Right hindlimb (tissue), 1 donor: ENCODE measurements around the gene KIF23.
"Not testable (repeated sequence)": the region's sequence is repeated elsewhere in the genome, so short reads cannot be mapped to it uniquely, and the experiment has no call there.

Experiments used
- DNase-seq: peaks from one replicate; pipeline ENCODE4 v3.0.0-alpha.2; 2018

KIF23 gene

DNA sequence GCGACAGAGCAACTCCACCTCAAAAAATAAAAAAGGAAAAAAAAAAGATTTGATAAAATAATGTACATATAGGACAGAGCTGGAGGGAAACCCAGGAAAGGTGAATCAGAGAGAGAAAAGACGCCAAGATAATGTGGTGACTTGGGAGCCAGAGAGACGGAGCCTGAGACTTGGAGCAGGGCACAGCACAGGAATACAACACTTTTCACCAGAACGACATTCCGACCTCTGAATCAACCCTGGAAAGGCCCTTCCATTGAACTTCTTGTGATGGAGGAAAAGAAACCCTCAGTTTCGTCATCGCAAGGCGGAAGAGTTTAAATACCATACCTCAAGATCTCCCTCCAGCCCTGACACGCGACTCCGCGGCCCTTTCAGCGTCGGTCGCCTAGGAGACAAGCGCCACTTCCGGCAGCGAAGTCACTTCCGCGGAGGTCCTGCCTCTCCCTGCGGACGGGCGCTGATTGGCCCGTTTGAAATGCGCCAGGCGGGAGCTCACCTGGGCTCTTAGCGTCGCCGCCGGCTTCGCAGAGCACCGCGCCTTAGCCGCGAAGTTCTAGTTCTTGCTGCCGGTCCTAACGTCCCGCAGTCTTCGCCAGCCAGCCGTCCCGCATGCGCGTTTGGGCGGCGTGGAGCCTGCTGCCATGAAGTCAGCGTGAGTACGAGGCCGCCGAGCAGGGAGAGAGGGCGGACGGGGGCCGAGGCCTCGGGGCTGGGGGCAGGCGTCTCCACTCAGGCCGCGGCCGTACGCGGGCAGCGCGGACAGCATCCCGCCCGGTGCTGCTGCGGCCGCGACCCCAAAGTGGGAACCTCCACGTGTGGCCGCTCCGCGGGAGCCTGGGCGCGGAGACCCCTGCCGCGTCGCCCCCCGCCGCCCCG lies at the start of gene KIF23:
TSS of gene KIF23 (plus strand) at position 528 of the 879 bp plus-strand sequence. CDS start at position 645, 117 bp downstream.
- DNase-seq: peak; percentile 95

DNA sequence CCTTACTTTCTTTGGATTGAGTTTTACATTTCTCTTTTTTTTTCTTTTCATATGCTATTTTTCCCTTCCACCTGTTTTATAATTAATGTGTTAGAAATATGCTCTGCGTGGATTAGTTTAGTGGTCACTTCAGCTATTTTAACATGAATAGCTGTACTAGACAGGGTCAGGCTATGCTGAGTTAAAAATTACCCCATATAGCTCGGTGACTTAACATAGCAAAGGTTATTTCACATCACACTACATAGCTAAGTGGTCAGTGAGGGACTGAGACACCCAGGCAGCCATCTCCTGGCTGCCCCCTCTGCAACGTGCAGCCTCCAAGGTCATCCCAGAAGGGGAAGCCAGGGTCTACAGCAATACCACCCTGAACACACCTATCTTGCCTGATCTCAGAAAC lies 46.9 kb upstream of the KIF23 start:
- no peak for DNase-seq

DNA sequence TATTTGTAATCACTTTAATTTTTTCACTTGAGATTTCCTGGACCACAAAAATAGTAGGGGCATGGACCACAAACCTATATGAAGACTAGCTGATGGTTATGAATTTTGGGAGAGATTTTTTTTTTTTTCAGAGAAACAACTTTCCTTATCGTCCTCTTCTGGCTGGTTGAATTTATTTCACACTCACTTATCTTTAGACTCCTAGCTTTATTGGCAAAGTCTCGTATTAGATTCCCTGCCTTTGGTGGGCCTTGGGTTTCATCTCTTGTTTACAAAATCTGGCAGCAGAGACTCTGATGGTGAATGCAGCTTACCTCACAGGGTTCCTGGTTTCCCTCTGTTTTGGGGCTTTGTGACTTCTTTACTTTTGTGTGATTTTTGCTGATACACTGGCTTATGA lies 44.5 kb upstream of the KIF23 start:
- no peak for DNase-seq

DNA sequence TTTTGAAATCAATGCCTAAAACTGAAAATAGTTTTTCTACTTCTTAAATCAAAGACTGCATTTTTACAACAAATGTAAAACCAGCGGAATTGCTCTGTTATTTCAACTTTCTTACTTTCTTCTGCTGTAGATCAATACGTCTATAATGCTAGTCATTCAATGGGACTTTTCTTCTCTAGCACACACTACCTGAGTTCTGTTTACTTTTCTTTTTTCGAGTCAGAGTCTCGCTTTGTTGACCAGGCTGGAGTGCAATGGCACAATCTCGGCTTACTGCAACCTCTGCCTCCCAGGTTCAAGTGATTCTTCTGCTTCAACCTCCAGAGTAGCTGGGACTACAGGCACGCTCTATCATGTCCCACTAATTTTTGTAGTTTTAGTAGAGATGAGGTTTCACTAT lies 40.7 kb upstream of the KIF23 start:
- DNase-seq: no peak

DNA sequence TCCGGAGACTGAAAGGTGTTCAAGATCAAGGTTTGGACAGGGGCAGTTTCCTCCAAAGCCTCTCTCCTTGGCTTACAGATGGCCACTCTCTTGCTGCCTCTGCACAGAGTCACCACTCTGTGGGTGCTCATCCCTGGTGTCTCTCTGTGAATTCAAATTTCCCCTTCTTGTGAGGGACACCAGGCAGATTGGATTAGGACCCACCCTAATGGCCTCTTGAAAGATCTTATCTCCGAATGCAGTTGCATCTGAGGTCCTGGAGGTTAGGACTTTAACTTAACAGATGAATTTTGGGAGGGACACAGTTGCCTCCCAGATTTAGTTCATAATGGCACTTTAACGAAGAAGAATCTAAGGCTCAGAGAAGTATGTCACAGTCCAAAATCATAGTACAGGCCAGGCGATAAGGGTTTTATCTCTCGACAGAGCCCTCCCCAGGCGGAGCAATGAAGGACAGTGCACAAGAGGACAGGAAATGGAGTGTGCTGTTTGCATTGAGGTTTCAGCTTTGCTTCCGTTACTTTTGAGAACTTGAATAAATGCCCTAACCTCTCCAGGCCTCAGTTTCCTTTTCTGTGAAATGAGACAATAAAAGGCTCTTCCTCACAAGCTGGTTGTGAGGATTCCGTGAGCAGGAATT lies 38.9 kb upstream of the KIF23 start:
- DNase-seq: no peak

DNA sequence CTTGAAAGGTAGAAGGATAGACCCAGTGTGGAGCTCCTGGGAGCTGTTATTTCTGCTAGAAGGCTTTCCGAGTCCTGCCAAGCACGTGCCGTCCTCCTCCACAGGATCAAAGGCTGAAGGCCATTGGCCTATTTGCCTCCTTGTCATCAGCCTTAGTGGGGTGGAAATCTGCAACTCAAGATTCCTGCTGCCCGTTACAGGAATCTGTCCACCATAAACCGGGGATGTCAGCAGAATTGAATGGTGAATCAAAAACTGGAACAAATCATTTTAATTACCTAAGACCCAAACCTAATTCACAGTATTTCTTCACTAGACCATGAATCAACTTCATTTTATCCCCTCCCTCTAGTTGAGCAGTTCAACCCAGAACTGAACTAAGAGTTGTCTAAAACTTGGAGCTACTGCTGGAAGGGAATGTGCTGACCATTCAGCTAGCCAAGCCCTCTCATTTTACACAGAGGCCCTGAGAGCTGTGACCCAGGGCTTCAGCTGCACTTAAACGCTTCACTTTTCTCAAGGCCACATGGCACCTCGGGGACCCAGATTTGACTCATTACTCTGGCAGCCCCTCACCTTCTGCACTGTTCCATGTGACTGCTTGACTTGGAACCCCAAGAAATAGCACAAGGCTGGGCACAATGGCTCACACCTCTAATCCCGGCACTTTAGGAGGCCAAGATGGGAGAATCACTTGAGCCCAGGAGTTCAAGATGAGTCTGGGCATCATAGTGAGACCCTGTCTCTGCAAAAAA lies 36.8 kb upstream of the KIF23 start:
- DNase-seq: no peak

DNA sequence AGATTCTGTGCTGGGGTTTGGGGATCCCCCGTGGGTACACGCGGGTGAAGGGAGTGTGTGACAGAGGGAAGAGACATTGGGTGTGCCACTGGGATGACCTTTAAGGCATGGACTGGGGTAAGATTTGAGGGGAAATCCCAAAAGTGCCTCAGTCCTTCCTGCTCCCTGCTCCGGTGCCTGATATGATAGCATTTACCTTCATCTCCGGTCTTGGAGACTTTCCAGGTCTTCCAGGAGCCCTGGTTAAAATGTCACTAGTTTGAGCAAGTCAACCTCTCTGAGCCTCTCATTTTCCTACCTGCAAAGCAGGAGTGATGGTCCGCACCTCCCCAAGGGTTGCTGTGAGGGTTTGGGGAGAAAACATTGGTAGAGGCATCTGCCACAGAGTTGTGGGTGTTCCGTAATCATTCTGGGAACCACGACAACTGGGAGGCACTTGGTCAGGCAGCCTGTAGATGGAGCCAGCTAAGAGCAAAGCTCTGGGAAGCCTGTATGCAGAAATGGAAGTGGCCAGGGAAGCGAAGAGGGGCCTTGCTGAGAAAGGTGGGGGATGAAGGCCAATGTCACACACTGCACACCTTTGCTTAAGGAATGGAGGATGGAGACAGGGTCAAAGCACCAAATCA lies 33.9 kb upstream of the KIF23 start:
- no peak for DNase-seq

DNA sequence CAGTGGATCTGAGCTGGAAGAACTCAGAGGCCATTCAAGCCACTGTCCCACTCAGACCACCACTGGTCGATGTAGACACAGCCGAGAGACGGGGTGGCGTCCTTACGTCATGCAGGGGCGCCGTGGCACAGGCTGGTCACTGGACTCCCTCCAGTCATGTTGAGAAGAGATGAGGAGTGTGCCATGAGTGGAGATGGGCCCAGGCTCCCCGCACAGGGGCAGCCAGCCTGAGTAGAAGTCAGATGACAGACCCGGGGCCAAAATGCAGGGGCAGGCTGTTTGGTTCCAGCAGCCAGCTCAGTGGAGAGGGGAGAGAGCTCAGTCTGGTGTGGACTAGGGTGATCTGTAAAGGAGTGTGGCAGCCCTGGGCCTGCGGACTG lies 33.4 kb upstream of the KIF23 start:
- no peak for DNase-seq

DNA sequence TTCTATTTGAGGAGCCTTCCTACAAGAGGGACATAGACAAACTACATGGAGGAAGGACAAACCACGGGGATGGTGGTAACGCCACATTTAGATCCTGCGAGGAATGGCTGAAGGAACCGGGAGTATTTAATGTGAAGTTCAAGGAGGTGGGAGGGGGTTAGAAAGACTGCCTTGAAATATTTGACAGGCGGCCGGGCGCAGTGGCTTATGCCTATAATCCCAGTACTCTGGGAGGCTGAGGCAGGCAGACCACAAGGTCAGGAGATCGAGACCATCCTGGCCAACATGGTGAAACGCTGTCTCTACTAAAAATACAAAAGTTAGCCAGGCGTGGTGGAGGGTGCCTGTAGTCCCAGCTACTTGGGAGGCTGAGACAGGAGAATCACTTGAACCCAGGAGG lies 32.0 kb upstream of the KIF23 start:
- DNase-seq: not testable (repeated sequence)

DNA sequence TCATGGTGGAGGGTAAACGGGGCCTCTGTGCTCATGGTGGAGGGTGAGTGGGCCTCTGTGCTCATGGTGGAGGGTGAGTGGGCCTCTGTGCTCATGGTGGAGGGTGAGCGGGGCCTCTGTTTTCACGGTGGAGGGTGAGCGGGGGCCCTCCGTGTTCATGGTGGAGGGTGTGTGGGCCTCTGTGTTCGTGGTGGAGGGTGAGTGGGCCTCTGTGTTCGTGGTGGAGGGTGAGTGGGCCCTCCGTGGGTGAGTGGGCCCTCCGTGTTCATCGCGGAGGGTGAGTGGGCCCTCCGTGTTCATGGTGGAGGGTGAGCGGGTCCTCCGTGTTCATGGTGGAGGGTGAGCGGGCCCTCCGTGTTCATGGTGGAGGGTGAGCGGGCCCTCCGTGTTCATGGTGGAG lies 30.1 kb upstream of the KIF23 start:
- DNase-seq: not testable (repeated sequence)

DNA sequence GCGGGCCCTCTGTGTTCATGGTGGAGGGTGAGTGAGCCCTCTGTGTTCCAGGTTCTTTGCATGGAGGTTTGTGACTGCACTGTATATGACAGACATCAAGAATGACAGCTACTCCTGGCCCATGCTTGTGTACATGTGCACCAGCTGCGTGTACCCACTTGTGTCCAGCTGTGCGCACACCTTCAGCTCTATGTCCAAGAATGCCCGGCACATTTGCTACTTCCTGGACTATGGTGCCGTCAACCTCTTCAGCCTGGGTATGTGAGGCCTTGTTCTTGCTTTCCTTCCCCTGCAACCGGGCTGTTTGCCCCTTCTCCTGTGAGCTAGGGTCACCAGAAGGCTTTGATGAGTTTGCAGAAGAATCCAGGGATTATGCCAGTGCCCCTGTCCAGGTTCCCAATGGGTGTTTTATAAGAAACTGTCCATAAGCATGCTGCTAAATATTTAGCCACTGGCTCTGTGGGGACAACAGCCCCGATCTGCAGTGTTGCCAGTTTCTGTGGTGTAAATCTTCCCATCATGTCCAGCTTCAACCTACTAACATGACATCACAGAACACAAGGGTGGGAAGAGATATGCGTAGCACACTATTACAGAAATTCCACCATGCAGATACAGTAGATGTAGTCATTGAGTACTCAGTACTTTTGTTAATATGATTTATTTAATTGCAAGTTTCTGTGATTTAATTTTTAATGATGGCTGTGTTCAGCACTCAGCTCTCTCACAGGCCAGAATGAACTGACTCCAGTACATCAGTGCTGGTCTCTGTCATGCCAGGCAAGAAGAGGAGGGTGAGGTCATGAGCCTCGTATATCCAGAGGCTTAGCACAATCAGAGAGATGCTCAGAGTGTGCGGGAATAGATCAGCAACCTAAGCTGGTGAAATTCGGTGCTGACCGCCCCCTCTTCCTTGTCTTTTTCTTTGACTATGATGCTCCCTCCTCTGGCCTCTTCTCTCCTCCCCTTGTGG lies 29.2 kb upstream of the KIF23 start:
- no peak for DNase-seq

DNA sequence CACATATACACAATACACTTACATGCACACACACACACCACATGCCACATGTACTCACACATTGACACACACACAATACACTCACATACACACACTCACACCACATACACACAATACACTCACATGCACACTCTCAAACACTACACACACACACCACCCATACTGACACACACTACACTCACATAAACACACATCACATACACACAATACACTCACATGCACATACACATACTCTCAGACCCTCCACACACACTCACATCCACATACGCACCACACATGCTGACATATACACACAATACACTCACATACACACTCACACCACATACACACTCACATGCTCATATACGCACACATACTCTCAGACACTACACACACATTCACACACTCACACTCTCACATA lies 28.3 kb upstream of the KIF23 start:
- DNase-seq: no peak

DNA sequence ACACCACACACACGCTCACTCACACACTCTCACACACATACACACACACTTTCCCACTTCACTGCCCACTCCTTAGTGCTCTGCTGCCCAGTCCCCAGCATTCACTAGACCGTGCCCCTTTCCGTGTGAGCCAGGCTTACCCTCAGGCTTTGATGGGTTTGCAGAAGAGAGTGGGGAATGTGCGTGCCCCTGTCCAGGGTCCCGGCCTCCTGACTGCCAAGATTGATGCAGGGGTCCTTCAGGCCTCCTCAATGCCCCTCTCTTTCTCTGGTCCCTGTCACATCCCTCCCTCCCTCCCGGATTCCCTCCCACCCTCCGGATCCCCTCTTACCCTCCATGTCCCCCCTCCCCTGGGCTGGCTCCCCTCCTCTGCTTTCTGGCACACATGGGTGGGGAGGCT lies 27.9 kb upstream of the KIF23 start:
- no peak for DNase-seq

DNA sequence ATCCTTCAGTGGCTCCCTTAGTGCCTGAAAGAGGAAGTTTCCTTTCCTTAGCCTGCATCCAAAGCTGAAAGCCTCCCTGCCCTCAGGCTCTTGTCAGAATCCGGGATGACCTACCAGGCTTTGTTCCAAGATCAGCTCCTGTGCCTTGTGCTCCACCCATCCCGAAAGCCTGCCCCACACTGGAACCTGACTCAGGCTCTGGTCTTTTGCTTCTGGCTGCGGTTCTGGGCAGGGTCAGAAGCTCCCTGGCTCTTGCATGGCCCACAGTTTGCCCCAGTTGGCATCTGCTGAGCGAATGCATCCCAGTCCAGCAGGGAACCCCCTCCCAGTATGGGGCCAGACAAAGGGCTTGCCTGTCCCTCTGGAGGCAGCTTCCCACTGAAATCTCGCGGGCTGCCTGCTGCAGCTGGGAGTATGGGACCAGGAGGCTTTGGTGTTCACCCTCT lies 25.9 kb upstream of the KIF23 start:
- no peak for DNase-seq

DNA sequence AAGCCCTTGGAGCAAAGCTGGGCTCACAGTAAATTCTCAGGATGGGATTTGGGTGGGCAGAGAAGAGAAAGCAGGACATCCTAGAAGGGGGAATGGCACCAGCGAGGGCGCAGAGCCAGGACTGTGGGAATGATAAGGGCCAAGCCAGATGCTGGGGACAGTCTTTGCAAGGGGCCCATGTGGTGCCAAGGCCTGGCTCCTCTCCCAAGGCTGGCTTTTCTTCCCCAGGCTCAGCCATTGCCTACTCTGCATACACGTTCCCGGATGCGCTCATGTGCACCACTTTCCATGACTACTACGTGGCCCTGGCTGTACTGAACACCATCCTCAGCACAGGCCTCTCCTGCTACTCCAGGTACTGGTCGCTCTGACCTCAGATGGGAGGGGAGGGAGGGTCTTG lies 24.7 kb upstream of the KIF23 start:
- no peak for DNase-seq

DNA sequence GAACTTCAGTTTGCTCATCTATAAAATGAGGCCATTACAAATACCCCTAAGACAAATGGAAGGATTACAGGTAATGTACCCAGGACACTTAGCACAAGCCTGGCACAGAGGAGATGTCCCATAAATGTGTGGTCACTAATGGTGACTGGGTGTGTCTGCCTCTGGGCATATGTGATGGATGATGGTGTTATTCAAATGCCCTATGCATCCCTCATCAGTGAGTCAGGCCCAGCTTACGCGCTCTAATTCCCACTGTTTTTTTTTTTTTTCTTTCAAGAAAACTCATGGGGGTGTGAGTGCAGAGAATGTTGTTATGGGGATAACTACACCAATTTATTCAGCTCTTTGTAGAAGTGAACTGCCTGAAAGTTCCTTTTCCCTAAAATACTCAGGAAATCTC lies 23.6 kb upstream of the KIF23 start:
- DNase-seq: no peak

DNA sequence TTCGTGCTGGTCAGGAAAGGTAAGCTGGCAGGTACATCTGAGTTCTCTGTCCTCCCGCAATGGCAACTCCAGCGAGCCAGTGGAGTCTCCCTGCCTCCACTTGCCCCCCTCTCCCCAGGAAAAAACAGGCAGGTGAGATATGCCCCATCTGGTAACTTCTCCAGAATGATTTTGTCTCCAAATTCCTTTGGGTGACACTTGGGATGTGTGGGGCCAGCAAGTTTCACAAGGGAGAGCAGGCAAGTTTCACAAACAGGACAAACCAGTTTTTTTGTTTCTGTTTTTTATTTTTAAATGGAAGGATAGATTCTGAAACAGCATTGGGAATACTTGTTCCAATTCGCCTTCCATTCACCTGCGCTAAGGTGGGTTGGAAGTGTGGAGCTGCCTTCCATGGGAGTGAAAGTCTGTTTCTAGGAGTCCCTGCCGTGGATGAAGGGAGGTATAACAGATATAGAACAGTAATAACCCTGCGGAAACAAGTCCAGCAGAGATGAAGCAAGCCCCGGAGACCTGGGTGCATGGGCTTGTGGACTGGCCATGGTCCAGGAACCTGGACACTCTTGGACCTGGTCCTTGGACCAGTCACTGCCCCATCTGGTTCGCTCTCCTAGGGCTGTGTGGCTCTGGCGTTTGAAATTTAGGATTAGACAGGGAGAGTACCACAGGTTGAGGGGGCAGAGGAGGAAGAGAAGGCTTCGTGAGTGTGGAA lies 22.9 kb upstream of the KIF23 start:
- no peak for DNase-seq

DNA sequence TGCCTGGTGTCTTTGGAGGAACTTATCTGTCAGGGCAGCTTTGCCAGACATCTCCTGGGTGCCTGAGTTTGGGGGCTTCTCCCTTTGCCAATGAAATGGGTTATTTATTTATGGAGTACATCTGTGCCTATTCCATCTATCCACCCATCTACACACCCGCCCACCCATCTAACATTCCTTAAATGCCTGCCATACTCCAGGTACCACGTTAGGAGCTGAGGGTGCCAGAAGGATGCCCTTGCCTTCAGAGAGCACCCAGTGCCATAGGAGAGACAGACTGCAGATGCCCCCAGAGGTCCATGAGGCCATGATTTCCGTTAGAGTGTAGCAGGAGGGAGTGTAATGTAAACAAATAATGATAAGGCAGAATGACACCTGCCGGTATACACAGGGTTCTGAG lies 21.8 kb upstream of the KIF23 start:
- no peak for DNase-seq

DNA sequence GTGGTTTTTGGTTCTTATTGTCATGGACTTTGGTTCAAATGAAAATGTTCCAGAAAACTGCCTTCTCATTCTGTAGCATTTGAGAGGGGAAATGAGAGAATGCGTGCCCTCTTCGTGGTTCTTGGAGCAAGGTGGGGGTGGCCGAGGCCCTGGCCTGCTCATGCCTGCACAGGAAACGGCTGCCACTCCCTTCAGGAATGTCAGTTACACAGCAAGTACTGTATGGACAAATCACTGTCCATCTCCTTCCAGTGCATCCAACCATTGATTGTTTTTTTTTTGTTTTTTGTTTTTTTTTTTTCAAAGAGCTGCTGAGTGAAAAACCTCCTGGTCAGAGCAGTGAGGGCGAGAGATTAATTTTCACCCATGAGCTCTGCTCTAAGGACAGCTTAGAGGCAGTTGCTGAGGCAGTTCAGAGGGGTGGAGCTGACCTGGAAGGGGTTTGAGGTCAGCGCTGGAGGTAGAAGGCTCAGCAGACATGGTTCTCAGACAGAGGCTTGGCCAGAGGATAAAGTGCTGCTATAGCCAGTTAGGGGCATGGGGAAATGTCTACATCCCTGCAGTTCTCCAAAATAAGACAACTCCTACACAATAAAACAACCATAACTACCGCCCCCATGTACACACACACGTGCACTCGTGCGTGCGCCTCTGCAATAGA lies 20.2 kb upstream of the KIF23 start:
- DNase-seq: no peak

DNA sequence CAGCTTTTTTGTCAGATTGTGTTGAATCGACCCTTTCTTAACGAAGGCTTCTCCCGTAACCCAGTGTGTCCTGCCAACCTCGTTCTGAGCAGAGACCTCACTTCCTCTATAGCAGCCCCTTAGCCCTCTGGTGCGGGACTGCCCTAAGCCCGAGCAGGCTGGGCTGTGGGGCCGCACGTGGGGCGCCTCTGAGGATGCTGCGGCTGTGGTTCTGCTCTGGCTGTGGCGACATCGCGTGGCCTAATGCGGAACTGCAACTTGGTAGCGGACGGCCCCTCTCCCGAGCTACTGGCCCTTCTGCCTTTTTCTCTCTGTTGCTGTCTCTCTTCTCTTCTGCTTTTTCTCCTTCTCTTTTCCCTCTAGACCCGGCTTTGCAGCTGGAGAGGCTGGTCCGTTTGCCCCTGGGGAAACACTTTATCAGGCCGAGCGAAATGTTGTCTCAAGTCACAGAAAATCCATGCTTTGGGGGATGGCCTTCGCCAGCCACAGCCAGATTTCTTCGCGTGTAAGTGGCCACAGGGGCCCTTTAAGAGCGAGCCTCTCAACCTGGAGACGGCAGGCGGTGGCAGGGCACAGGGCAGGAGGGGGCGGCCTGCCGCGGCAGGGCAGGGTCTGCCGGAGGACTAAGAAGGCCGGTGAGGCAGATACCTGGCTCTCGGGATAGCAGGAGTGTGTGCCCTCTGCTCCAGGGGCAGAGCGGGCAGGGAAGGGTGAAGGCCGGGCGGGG lies 19.4 kb upstream of the KIF23 start:
- DNase-seq: peak; percentile 91
